GM18507 (cell line): ENCODE data around the gene CNOT6.

Experiments used
- DNase-seq: peaks from one replicate; pipeline ENCODE4 v3.0.0; 2011; ENCODE audit warnings: low read depth; ENCODE audit not compliant: insufficient read length; ENCODE audit errors: extremely low spot score
- FAIRE-seq: peaks from 2 replicates; lab custom pipeline; 2011; peaks lifted over from hg19 to GRCh38; lab: Jason Lieb, UNC

CNOT6 gene

GRCh38 chr5:180553530-180553929, 59.4 kb downstream of the CNOT6 start:
- FAIRE-seq (no peak), DNase-seq (no peak)

DNA sequence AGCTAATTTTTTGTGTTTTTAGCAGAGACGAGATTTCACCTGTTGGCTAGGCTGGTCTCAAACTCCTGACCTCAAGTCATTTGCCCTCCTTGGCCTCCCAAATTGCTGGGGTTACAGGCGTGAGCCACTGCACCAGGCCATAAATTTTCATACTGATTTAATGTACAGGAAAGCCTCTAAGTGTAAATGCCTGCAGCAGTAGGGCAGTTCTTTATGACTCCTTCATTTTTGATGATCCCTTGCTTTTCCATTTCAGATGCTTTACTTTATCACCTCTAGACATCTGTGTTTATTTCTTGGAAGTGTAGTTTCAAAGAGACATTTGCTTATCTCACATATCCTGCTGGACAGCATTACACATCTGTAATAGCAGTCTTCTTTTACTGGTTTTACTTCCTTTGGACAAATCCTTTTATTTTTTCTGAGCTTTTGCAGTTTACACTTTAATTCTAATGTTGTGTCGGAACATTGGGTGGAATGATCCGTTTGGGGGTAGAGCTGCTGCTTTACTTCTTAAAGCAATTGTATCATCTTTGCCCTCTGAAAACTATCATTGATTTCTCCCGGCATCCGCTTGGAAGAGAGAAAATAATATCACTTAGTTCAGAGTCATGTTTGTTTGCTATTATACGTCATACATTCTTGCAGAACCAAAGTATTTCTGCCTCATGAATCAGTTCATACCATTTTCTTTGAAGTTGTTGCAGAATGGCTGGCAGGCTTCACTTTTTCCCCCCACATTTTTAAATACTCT, 61.2 kb downstream of the CNOT6 start:
- DNase-seq (no peak), FAIRE-seq (no peak)

- no peak for DNase-seq
- FAIRE-seq: no peak
Observed at GRCh38 chr5:180557217-180557809, 63.1 kb downstream of the CNOT6 start.

- FAIRE-seq: no peak
- DNase-seq: no peak
Observed at GRCh38 chr5:180558232-180558631, 64.1 kb downstream of the CNOT6 start.

- DNase-seq (no peak), FAIRE-seq (peak; percentile 55)
Observed at GRCh38 chr5:180563994-180564393, 69.8 kb downstream of the CNOT6 start.

DNA sequence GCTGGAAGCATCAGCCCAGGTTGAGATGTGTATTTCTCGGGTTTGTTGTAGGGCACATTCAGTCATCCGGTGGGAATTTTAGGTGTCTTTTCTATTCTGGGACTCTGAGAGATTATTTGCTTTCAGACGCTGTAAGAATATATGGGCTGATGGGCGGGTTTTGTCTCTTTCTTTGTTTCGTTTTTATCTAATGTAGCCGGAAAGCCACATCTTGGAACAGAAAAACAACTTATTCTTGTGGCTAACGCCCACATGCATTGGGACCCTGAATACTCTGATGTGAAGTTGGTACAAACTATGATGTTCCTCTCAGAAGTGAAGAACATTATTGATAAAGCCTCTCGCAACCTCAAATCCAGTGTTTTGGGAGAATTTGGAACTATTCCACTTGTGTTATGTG, 74.7 kb downstream of the CNOT6 start:
- FAIRE-seq: no peak
- DNase-seq: no peak

- FAIRE-seq (no peak), DNase-seq (no peak)
Observed at GRCh38 chr5:180575571-180575970, 81.4 kb downstream of the CNOT6 start.

GRCh38 chr5:180580681-180581080, 86.5 kb downstream of the CNOT6 start:
- DNase-seq (no peak), FAIRE-seq (no peak)

GRCh38 chr5:180583738-180584137, 89.6 kb downstream of the CNOT6 start:
- FAIRE-seq (no peak), DNase-seq (no peak)

- FAIRE-seq (no peak), DNase-seq (no peak)
Observed at GRCh38 chr5:180586204-180586603, 92.0 kb downstream of the CNOT6 start.

DNA sequence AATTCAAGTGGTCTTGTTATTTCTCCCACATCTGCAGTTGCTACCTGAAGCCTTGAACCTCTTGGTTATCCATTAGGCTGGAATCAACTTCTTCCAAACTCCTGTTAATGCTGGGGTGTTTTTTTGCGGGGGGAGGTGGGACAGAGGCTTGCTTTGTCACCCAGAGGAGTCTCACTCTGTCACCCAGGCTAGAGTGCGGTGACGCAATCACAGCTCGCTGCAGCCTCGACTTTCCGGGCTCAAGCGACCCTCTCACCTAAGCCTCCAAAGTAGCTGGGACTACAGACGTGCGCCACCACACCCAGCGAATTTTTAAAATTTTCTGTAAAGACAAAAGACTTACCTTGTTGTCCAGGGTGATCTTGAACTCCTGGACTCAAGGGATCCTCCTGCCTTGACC, 92.7 kb downstream of the CNOT6 start:
- DNase-seq (no peak), FAIRE-seq (no peak)

DNA sequence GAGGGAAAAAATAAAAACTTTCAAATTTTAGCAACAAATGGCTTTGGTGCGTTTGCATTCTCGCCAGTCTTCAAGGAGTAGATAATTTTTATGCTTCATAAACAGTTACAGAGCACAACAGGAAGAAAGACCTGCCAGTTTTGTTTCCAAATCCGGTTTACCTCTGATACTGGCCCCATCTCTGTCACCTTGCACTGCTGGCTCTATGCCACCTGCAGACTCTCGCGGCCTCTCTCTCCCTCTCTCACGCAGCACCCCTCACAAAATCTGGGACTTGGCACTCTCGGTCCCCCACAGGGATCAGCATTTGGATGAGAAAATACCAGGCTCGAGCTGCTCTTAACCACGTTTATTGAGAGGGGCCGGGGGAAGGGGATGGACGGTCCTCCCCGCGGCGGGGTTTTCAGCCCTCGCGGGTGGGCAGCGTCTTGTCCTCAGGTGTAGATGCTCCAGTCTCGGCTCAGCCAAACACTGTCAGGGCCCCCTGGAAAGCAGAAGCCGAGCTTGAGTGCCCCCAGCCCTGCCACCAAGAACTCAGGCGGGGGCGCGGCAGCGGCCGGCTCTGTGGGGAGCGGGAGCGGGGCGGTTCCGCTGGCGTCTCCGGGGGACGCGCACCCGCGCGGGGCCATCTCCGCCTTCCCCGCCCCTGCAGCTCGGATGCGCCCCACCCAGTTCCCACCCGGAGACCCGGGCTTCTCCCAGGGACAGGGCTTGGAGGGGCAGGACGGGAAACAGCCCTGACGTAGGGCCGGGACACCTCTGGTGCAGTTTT, 95.8 kb downstream of the CNOT6 start:
- DNase-seq: no peak
- no peak for FAIRE-seq

DNA sequence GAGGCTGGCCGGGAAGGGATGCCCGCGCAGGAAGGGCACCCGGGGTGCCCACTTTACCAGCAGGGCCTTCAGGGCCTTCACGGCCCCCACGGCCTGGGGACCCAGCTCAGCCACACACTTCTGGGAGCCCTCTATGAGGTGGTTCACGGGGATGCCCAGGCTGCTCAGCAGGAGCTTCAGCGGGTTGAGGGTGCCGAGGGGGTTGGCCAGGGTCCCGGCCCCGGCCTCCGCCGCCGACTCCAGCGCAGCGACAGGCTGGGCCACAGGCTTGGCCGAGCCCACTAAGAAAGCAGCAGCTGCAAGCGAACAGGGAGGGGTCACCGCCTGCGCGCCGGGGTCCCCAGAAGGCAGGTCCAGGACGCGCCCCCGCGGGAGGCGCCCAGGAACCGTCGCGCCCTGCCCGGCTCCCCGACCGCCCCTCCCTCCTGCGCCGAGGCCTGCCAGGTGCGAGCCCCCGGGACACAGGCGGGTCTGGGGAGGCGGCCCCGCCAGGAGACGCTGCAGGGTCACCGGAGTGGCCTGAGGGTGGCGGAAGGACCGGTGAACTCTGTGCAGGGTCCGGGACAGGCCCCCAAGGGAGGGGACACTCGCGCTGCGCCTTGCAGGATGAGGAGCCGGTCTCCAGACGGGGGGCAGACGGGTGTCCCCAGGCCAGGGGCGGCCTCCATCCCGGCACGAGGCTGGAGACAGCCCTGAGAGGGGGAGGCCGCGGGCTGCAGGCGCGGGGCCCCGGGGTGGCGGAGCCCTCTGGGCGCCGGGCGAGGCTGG, 96.5 kb downstream of the CNOT6 start:
- no peak for FAIRE-seq
- no peak for DNase-seq

GRCh38 chr5:180591311-180591887, 97.2 kb downstream of the CNOT6 start, which contains the start of gene SCGB3A1:
Gene SCGB3A1 (minus strand): TSS chr5:180591499. CDS start chr5:180591462, 37 bp downstream.
- DNase-seq (no peak), FAIRE-seq (no peak)

GRCh38 chr5:180592176-180592575, 98.0 kb downstream of the CNOT6 start:
- FAIRE-seq (no peak), DNase-seq (no peak)

GRCh38 chr5:180593446-180594206, 99.4 kb downstream of the CNOT6 start:
- DNase-seq (no peak), FAIRE-seq (no peak)

DNA sequence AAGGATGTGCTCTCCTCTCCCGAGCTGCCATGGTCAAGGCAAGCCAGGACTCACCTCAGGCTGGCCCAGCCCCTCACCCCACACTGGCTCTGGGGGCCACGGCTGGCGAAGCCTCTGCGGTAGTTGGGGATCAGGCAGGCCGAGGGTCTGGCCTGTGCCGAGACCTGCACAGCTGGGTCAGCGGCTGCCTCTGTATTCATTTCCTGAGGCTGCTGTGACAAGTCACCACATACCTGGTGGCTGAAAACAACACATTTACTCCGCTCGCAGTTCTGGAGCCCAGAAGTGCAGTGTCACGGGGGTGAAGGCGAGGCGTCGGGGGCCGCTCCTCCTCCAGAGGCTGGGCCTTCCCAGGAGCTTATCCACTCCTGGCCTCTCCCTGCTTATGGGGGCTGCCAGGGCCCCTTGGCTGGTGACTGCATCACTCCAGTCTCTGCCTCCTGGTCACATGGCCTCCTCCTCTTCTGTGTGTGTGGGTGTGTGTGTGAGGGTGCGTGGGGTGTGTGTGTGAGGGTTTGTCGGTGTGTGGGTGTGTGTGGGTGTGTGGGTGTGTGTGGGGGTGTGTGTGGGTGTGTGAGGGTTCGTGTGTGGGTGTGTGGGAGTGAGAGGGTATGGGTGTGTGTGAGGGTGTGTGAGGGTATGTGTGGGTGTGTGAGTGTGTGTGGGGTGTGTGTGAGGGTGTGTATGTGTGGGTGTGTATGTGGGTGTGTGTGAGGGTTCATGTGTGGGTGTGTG, 100.3 kb downstream of the CNOT6 start:
- FAIRE-seq (no peak), DNase-seq (no peak)

GRCh38 chr5:180595046-180595379, 100.8 kb downstream of the CNOT6 start:
- FAIRE-seq (no peak), DNase-seq (no peak)
